HepG2 (cell line): ENCODE measurements around the gene PAPPA2. TPM values are rescaled to one million over a fixed set of nuclear protein-coding genes. Genes with fewer than 3 reads are reported as not detected.

ENCODE experiments used
- ATAC-seq: fragments of 200-7000 bp; cut with Tn5 transposase; 3 replicates; pipeline ENCODE4 v1.9.1; 2020; ENCODE audit warnings: mild to moderate bottlenecking, moderate library complexity
- BruUV-seq: library from RNA; stranded (reverse); fragments of 400-500 nt; replicated peaks from 2 replicates; lab custom pipeline; 2021; lab: Mats Ljungman, UMichigan
- CTCF ChIA-PET: fragments of 300-600 bp; formaldehyde crosslinking; extraction: SDS; loops from one replicate; lab custom pipeline; 2021; ENCODE audit warnings: low total read pairs, inconsistent platforms, low intra/inter-chr PET ratio; lab: Yijun Ruan, JAX
- POLR2A ChIA-PET: fragments of 350-600 bp; sonication (Branson Sonifier 250); formaldehyde crosslinking; loops from one replicate; lab custom pipeline; 2020; ENCODE audit warnings: antibody characterized with exemption, inconsistent platforms; lab: Yijun Ruan, JAX
- DNase-seq: peaks from one replicate; pipeline ENCODE4 v3.0.0-alpha.2; 2015; ENCODE audit warnings: low spot score
- FAIRE-seq: peaks from 3 replicates; lab custom pipeline; 2011; peaks lifted over from hg19 to GRCh38; lab: Jason Lieb, UNC
- H2AFZ ChIP-seq: one replicate; pipeline ENCODE4 v1.6.1; 2011; ENCODE audit warnings: low read length, inconsistent platforms
- H3K27ac ChIP-seq: fragments of 300-600 bp; 3 replicates; pipeline ENCODE4 v1.8.0; 2011; ENCODE audit warnings: mixed run types, mild to moderate bottlenecking, mixed read lengths, low read length, inconsistent platforms; ENCODE audit not compliant: insufficient read depth; ENCODE audit errors: extremely low read length
- H3K27me3 ChIP-seq, 2 experiments: fragments of 200-600 bp in 1 of 2; 2 replicates in 1 of 2; 3 replicates in 1 of 2; pipeline versions ENCODE4 v1.6.0 to v1.8.0; 2011; ENCODE audit warnings: low read length in 2 of 2, mild to moderate bottlenecking in 2 of 2, moderate library complexity in 2 of 2, inconsistent platforms in 1 of 2; ENCODE audit not compliant: insufficient read depth in 2 of 2, control insufficient read depth in 1 of 2
- H3K36me3 ChIP-seq, 2 experiments: fragments of 200-600 bp in 1 of 2; replicated peaks in 1 of 2; 2 replicates in 1 of 2; 3 replicates in 1 of 2; pipeline versions ENCODE4 v1.5.1 to v1.8.0; 2011; ENCODE audit warnings: low read length in 2 of 2, inconsistent platforms in 1 of 2; ENCODE audit not compliant: insufficient read depth in 2 of 2, control insufficient read depth in 1 of 2
- H3K4me1 ChIP-seq: 2 replicates; pipeline ENCODE4 v1.5.1; 2012; ENCODE audit warnings: low read length, inconsistent platforms; ENCODE audit not compliant: insufficient read depth
- H3K4me2 ChIP-seq: 2 replicates; pipeline ENCODE4 v1.6.0; 2011; ENCODE audit warnings: low read depth, low read length, inconsistent platforms
- H3K4me3 ChIP-seq, 3 experiments: fragments of 200-600 bp in 1 of 3; sonication (generic), shearing (Covaris generic) in 1 of 3; replicated peaks in 1 of 3; 2 replicates each; pipeline ENCODE4 v1.5.1; 2011 to 2016; ENCODE audit warnings: low read length in 3 of 3, inconsistent platforms in 2 of 3, low read depth in 2 of 3, mild to moderate bottlenecking in 2 of 3, control low read depth in 1 of 3, mixed read lengths in 1 of 3; ENCODE audit not compliant: insufficient read depth in 1 of 3
- H3K79me2 ChIP-seq: one replicate; pipeline ENCODE4 v1.6.1; 2011; ENCODE audit warnings: low read length, inconsistent platforms; ENCODE audit not compliant: insufficient read depth
- H3K9ac ChIP-seq: 2 replicates; pipeline ENCODE4 v1.6.0; 2011; ENCODE audit warnings: mild to moderate bottlenecking, low read depth, low read length, inconsistent platforms; ENCODE audit not compliant: insufficient read depth
- H3K9me3 ChIP-seq: 2 replicates; pipeline ENCODE4 v1.5.1; 2012; ENCODE audit warnings: mild to moderate bottlenecking, low read length
- H4K20me1 ChIP-seq: 2 replicates; pipeline ENCODE4 v1.6.0; 2011; ENCODE audit warnings: inconsistent platforms, mild to moderate bottlenecking, low read length, moderate library complexity; ENCODE audit not compliant: insufficient read depth
- AKAP8 ChIP-seq: sonication (generic); formaldehyde crosslinking; IDR thresholded peaks from 2 replicates; pipeline ENCODE4 v1.5.1; 2020; ENCODE audit warnings: mild to moderate bottlenecking, missing genetic modification reagents
- FOXO1 ChIP-seq: sonication (generic); formaldehyde crosslinking; IDR thresholded peaks from 2 replicates; pipeline ENCODE4 v1.4.0; 2020; ENCODE audit warnings: missing genetic modification reagents
- KAT7 ChIP-seq: IDR thresholded peaks from 2 replicates; pipeline ENCODE4 v1.6.1; 2018; ENCODE audit warnings: borderline replicate concordance, missing compliant biosample characterization
- MIER2 ChIP-seq: IDR thresholded peaks from 2 replicates; pipeline ENCODE4 v1.6.1; 2016; ENCODE audit warnings: missing biosample characterization, missing genetic modification reagents
- MYNN ChIP-seq: sonication (generic); formaldehyde crosslinking; IDR thresholded peaks from 2 replicates; pipeline ENCODE4 v1.4.0; 2020; ENCODE audit warnings: mild to moderate bottlenecking, low read depth, missing genetic modification reagents
- SMAD1 ChIP-seq: sonication (generic); formaldehyde crosslinking; IDR thresholded peaks from 2 replicates; pipeline ENCODE4 v1.4.0; 2020; ENCODE audit warnings: missing genetic modification reagents, low read depth, mild to moderate bottlenecking, borderline replicate concordance
- THYN1 ChIP-seq: sonication (generic); formaldehyde crosslinking; IDR thresholded peaks from 2 replicates; pipeline ENCODE4 v1.8.1; 2023; ENCODE audit warnings: low read depth, mild to moderate bottlenecking, moderate library complexity, missing genetic modification reagents, borderline replicate concordance
- ZNF121 ChIP-seq: sonication (generic); formaldehyde crosslinking; IDR thresholded peaks from 2 replicates; pipeline ENCODE4 v1.5.0; 2020; ENCODE audit warnings: mild to moderate bottlenecking, missing genetic modification reagents
- ZNF33B ChIP-seq: sonication (generic); formaldehyde crosslinking; IDR thresholded peaks from 2 replicates; pipeline ENCODE4 v1.5.1; 2020; ENCODE audit warnings: mild to moderate bottlenecking, missing genetic modification reagents
- ZNF567 ChIP-seq: sonication (generic); formaldehyde crosslinking; IDR thresholded peaks from 2 replicates; pipeline ENCODE4 v1.8.1; 2023; ENCODE audit warnings: mild to moderate bottlenecking, missing genetic modification reagents, borderline replicate concordance
- ZNF672 ChIP-seq: sonication (generic); formaldehyde crosslinking; IDR thresholded peaks from 2 replicates; pipeline ENCODE4 v1.8.1; 2022; ENCODE audit warnings: missing genetic modification reagents
- WGBS: methylation state at CpG from one replicate; pipeline ENCODE4 v1.1.6; 2017; ENCODE audit warnings: low lambda C conversion rate; 5-methylcytosine and 5-hydroxymethylcytosine counted together
- in situ Hi-C: cut with HindIII; loops from 2 replicates; pipeline ENCODE4 v1.10.0; 2017; ENCODE audit warnings: low pct_unique_long_range_greater_than_20kb; ENCODE audit not compliant: extremely low pct_ligation_motif_present
- intact Hi-C: fragments of 100-400 bp; cut with micrococcal nuclease; formaldehyde crosslinking; loops from one replicate; pipeline ENCODE4 v1.10.0; 2022; ENCODE audit not compliant: unreplicated experiment
- polyA plus RNA-seq, 8 experiments: library from polyadenylated mRNA; depleted of rRNA in 3 of 8; stranded (reverse) in 7 of 8; unstranded in 1 of 8; fragments of >200 nt; fragmentation: Illumina TruSeq in 4 of 8; extraction: Trizol in 4 of 8; gene quantifications; 2 replicates each; pipeline versions ENCODE4 v1.2.1 to v1.2.3, GENCODE V29; 2011 to 2016; ENCODE audit warnings: low read depth in 4 of 8, missing spikeins in 1 of 8, mixed read lengths in 1 of 8; ENCODE audit not compliant: insufficient read depth in 1 of 8
- total RNA-seq, 5 experiments: library from RNA; depleted of rRNA; stranded (reverse); fragments of >200 nt; fragmentation: Illumina TruSeq; extraction: Trizol; gene quantifications; 2 replicates each; pipeline ENCODE4 v1.2.3, GENCODE V29; 2016; ENCODE audit warnings: low read depth in 1 of 5
- TF ChIP-seq, protein P1 (sequence below): sonication (generic); formaldehyde crosslinking; IDR thresholded peaks from 2 replicates; pipeline ENCODE4 v1.9.0; 2021; ENCODE audit warnings: missing genetic modification reagents, borderline replicate concordance
- TF ChIP-seq, protein P2 (sequence below): IDR thresholded peaks from 2 replicates; pipeline ENCODE4 v1.6.1; 2012; ENCODE audit warnings: low read length, improper control_type of control experiment

The PAPPA2 gene
- total and polyA plus RNA-seq, 2 of the 13 experiments (the other 11 are each of a cell fraction or from before 2014, with no cell fraction given): 0.01 TPM; not detected in 1

DNA sequence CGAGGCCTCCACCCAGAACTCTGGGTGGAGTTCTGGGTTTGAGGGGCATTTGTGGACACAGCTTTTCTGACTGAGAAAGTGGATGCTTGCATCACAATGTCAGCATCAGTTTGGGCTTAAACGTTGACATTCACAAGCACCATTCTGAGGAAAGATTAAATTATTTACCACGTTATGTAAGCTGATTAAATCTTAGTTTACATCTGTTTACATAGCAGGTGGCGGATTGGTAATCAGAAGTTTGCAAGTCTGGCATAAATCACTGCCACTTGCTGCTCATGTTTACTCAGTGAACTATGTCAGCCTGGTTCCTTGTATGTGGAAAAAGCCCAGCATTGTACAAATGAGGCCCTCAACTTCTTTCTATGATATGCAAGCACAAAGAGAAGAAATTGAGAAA is 310.1 kb downstream of the PAPPA2 start (continued):
- TF ChIP-seq MYNN (no peak), ZNF121 (CRISPR knock-in tag) (no peak), SMAD1 (CRISPR knock-in tag) (no peak), ZNF567 (no peak), AKAP8 (CRISPR knock-in tag) (no peak), FOXO1 (no peak)
- TF ChIP-seq, protein P1, sequence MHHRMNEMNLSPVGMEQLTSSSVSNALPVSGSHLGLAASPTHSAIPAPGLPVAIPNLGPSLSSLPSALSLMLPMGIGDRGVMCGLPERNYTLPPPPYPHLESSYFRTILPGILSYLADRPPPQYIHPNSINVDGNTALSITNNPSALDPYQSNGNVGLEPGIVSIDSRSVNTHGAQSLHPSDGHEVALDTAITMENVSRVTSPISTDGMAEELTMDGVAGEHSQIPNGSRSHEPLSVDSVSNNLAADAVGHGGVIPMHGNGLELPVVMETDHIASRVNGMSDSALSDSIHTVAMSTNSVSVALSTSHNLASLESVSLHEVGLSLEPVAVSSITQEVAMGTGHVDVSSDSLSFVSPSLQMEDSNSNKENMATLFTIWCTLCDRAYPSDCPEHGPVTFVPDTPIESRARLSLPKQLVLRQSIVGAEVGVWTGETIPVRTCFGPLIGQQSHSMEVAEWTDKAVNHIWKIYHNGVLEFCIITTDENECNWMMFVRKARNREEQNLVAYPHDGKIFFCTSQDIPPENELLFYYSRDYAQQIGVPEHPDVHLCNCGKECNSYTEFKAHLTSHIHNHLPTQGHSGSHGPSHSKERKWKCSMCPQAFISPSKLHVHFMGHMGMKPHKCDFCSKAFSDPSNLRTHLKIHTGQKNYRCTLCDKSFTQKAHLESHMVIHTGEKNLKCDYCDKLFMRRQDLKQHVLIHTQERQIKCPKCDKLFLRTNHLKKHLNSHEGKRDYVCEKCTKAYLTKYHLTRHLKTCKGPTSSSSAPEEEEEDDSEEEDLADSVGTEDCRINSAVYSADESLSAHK (CRISPR knock-in tag): no peak
- TF ChIP-seq, all 625 proteins: peak for 0

DNA sequence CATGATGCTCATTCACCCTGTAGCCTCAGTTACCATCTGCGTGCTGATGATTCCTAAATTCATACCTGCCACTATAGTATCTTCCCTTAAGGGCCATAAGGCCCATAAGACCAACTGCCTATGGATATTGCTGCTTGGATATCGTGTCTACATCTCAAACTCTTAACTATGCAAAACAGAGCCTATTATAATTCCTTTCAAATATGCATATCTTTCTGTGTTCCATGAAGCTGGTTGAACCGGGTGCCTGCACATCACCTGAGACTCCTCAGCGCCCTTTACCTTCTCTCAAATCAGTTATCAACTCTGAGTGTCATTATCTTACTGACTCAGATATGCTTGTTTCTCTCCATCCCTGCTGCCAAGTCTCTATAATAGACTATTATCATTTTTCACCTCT is 311.2 kb downstream of the PAPPA2 start:
- Histone ChIP-seq H3K9ac (no peak overlapping the region), H3K27ac (no peak overlapping the region), H3K36me3 (no peaks in the 10 kb centered on the region), H2AFZ (no peak overlapping the region), H3K4me1 (no peaks in the 10 kb centered on the region), H3K79me2 (no peaks in the 10 kb centered on the region), H4K20me1 (no peaks in the 10 kb centered on the region), H3K4me3 (no peak overlapping the region), H3K27me3 (no peaks in the 10 kb centered on the region), H3K4me2 (no peak overlapping the region), H3K9me3 (no peaks in the 10 kb centered on the region)
- FAIRE-seq: no peak
- CTCF ChIA-PET: no interaction called here
- intact Hi-C loops: no loop called here
- 2% methylated on average over 4 of the region's 4 CpGs for WGBS
- TF ChIP-seq ZNF33B (no peak), THYN1 (CRISPR knock-in tag) (no peak), ZNF672 (no peak), MIER2 (CRISPR knock-in tag) (no peak), KAT7 (CRISPR knock-in tag) (no peak)
- TF ChIP-seq, protein P2, sequence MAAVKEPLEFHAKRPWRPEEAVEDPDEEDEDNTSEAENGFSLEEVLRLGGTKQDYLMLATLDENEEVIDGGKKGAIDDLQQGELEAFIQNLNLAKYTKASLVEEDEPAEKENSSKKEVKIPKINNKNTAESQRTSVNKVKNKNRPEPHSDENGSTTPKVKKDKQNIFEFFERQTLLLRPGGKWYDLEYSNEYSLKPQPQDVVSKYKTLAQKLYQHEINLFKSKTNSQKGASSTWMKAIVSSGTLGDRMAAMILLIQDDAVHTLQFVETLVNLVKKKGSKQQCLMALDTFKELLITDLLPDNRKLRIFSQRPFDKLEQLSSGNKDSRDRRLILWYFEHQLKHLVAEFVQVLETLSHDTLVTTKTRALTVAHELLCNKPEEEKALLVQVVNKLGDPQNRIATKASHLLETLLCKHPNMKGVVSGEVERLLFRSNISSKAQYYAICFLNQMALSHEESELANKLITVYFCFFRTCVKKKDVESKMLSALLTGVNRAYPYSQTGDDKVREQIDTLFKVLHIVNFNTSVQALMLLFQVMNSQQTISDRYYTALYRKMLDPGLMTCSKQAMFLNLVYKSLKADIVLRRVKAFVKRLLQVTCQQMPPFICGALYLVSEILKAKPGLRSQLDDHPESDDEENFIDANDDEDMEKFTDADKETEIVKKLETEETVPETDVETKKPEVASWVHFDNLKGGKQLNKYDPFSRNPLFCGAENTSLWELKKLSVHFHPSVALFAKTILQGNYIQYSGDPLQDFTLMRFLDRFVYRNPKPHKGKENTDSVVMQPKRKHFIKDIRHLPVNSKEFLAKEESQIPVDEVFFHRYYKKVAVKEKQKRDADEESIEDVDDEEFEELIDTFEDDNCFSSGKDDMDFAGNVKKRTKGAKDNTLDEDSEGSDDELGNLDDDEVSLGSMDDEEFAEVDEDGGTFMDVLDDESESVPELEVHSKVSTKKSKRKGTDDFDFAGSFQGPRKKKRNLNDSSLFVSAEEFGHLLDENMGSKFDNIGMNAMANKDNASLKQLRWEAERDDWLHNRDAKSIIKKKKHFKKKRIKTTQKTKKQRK: no peak
- BruUV-seq: no TSS peak
- ATAC-seq: no peak
- DNase-seq: no peak
- in situ Hi-C loops: no loop called here
- POLR2A ChIA-PET: no interaction called here
